HG02885 (cell line): Measurements from ENCODE around the gene COPS9.
A peak's percentile ranks its signal among the peaks of the same experiment; 100 is the strongest.

ENCODE experiments used
- ATAC-seq: cut with Tn5 transposase; IDR thresholded peaks from one replicate; pipeline ENCODE4 v1.9.1; 2021; ENCODE audit warnings: mild to moderate bottlenecking; ENCODE audit not compliant: unreplicated experiment, poor library complexity

The COPS9 gene

DNA sequence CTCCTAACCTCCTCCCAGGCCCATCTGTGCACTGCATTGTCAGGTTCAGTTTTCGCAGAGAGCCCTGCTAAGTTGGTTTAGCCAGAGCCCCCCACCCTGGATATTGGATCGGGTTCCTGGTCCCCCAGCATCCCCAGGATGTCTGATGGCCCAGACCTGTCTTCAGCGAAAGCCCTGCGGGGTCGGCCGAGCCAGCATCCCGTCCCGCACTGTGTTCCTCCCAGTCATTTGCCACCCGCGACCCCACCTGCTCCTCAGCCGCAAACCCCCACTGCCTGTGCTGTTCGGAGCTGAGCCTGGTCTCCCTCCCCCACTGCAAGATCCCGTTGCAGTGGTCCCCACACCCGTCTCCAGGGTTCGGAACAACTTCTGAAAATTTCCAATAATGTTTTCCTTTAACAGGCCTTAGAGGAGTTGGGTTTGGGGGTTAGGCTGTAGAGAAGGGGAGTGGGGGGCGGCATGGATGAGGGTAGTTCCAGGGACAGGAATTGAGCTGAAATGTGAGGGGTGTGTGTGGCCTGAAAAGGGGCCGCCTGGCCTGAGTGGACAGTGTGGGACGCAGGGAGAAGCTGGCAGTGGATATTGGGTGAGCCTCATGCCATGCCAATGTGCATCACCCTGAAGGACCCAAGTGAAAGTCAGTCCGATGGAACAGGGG is 1.6 kb upstream of the COPS9 start:
- ATAC-seq, result no peak

DNA sequence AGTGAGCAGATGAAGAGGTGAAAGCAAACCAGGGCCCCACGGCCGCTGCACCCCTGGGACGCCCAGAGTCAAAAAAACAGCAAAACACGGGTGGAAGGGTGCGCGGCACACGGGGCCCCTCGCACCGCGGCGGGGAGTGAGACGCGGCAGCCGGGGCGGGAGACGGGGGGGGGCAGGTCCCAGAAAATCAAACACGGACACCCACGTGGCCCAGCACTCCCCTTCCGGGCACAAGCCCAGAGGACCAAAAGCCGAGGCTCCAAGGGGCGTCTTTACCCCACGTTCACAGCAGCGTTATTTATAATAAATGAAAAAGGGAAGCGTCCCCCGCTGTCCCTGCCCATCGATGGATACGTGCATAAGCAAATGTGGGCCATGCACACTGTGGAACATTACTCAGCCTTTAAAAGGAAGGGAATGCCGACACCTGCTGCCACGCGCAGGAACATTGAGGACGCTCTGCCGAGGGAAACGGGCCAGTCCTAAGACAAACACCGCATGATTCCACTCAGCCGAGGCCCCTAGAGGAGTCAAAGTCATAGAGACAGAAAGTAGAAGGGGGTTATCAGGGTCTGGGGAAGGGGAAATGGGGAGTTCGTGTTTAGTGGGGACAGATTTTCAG is 677 bp upstream of the COPS9 start:
- ATAC-seq, result peak; percentile 21

DNA sequence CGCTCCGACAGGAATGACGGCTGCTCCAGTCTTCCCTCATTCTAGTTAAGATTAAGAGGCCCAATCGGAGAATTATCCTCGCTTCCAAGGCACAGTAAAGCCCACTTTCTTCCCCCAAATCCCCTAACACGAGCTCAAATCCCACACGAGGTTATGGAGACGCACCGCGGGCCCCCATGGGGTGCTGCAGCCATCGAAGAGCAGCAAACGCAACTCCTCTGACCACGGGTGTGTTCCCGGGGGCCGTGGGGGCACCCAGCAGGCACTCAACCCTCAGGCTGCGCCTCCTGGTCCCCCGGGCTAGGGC is 446 bp downstream of the COPS9 start:
- ATAC-seq, result peak; percentile 18

DNA sequence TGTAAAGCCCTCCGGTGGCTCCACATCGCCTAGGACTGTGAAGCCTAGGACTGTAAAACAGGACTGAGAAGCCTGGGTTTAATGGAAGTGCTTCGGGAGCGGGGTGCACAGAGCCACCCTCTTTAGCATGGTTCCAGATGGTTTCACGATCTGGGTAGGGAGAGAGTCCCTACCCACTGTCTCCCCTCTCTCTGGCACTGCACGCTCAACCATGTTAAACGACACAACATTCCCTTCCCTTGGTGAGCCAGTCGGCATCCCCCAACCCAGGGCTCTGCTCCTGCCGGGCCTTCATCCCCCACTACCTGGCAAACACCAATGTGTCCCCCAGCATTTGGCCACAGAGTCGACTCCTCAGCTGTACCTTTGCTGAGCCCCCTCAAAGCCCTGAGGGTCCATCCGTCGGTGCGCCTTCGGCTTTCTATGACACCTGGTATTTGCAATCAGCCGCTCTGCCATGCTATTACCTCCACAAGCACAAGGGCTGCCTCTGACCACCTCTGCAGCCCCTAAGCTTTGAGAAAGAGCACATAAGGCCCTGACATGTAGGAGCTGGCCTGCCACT is 1.1 kb downstream of the COPS9 start:
- no peak for ATAC-seq

- ATAC-seq, result no peak
These were observed 1.6 kb downstream of the COPS9 start for GRCh38 chr2:240134466-240134865.

DNA sequence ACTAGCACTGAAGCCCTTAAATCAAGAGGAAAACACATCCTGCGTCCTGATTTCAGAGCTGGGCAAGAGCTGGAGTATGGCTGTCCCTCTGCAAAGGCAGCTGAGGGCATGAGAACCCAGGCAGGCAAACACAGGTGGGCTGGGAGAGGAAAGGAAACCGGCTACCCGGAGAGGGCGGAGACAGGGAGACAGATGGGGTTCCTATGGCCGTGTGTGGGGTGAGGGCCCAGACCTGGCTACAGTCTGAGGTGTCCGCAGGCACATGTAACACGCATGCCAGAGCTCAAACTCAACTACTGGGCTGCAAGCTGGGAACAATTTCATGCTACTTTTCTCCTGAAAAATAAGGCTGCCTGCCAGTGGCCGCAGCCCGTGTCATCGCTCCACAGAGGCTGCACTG is 2.7 kb downstream of the COPS9 start:
- ATAC-seq, result no peak

DNA sequence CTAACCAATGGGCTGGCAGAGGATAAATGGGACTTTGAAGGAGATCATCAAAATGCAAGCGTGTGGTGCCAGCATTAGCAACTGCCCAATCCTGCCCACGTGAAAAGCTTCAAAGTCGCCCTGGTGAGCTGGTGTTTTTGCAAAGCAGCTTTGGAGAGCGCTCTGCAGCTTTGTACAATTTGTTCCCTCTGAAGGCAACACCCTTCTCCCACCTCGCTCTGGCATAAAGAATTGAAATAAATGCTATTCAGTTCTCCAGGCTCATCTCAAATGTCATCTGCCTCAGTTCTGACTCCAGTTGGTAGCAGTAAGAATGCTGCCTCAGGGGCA is 3.5 kb downstream of the COPS9 start:
- no peak for ATAC-seq

DNA sequence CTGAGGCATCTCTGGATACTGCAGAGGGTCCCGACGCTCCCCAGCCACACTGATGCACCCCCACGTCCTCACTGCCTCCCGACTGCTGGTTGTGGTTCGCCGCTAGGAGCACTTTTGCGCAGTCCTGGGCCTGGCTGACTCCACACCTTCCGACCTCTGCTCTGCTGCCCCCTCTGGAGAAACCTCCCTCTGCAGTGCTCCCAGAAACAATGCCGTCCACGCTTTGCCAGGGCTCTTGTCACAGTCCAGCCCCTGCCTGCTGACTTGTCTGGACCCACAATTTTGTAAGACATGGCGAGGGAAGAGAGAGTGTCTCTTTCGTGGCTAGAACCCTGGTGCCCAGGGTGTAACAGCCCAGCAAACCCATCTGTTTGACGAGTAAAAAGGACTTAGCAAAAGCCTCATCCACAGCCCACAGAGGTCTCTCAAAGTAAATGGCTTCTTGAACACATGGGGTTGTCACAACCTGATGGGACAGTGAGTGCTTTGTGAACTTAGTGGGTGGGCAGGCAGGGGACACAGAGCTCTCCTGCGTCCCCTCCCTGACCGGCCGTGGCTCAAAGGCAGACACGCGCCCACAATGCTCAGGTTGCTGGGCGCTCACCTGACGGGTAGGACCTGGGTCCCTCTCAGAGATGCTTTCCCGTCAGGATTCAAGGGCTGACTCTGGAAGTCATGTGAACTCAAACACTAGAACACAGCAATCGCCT is 4.0 kb downstream of the COPS9 start:
- no peak for ATAC-seq

GRCh38 chr2:240131296-240131695 is 4.8 kb downstream of the COPS9 start:
- no peak for ATAC-seq

GRCh38 chr2:240130393-240131195 is 5.5 kb downstream of the COPS9 start:
- no peak for ATAC-seq

DNA sequence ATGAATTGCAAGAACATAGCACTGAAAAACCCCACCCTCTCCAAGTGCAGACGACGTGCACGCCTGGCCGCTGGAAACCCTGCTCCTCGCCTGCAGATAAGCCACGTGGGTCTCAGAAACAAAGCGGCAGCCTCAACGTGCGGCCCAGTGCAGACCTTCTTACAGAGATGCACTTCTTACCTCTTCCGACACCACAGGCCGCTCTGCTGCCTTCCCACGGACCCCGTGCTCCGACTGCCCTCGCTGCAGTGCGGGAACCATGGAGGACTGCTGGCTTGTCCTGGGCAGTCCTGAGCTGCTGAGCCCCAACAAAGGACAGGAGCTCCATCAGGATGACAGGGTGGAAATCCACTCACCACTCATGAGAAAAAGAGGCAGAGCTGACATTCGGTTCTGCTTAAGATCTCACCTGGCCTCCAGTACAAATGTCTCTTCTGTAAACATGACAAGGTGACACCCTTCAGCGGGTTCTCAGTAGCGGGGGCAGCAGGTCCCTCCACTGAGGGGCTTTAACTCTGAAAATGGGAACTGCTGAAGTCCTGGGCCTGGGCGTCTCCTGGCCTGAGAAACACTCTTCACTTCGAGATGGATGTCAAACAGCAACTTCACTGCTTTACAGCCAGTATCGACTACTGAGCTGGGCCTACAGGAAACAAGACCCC is 6.2 kb downstream of the COPS9 start:
- ATAC-seq, result no peak

DNA sequence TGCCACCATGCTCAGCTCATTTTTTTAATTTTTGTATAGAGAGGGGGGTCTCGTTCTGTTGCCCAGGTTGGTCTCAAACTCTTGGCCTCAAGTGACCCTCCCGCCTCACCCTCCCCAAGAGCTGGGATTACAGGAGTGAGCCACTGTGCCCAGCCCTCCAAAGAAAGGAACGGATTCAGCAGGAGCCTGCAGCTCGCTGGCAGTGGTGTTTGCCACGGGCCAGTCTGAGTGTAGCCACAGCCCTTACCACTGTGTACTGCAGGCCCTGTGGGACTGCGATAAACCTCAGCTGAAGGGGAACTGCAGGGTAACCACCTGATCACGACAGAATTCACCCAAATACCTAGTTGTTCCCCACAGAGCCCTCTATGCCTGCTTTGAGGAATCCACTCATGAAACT is 6.8 kb downstream of the COPS9 start:
- ATAC-seq, result no peak

- no peak for ATAC-seq
These were observed 7.4 kb downstream of the COPS9 start for GRCh38 chr2:240128608-240129145.

- ATAC-seq, result no peak
These were observed 8.0 kb downstream of the COPS9 start for GRCh38 chr2:240127911-240128607.

- no peak for ATAC-seq
These were observed 8.8 kb downstream of the COPS9 start for GRCh38 chr2:240127191-240127750.

- ATAC-seq, result no peak
These were observed 9.4 kb downstream of the COPS9 start for GRCh38 chr2:240126731-240127130.

- no peak for ATAC-seq
These were observed 10.4 kb downstream of the COPS9 start for GRCh38 chr2:240125742-240126141.

GRCh38 chr2:240124651-240125030 is 11.5 kb downstream of the COPS9 start:
- no peak for ATAC-seq
